ENCODE results near the gene TECR. TPM values are rescaled to one million over a fixed set of nuclear protein-coding genes. Genes with fewer than 3 reads are reported as not detected.
A peak's percentile ranks its signal among the peaks of the same experiment; 100 is the strongest.
"Not testable (repeated sequence)": the region's sequence is repeated elsewhere in the genome, so short reads cannot be mapped to it uniquely, and the experiment has no call there.

The TECR gene
- total and polyA plus RNA-seq, 9 of the 15 experiments (the other 6 are each of a cell fraction or from before 2014, with no cell fraction given) = 29.3 to 211 (median 81.4) TPM

GRCh38 chr19:14550201-14550754, 20.9 kb downstream of the TECR start (continued):
- TF ChIP-seq ZNF766 (CRISPR knock-in tag; conservative IDR thresholded peaks at IDR 0.05) = no peak
- TF ChIP-seq TFAP4 (CRISPR knock-in tag; IDR thresholded peaks at IDR 0.05; ENCODE audit: borderline replicate concordance) = 0 out of 2 replicates have a peak, but pooled peaks have one; percentile 24
- no peak for TF ChIP-seq ZNF143 (CRISPR knock-in tag; IDR thresholded peaks at IDR 0.05)

GRCh38 chr19:14551134-14552005, 22.0 kb downstream of the TECR start:
- H3K4me2 ChIP-seq (ENCODE audit: insufficient read depth, low read length) = peak overlapping the region; percentile 59
- peak in 1 of 2 experiments; percentile 30; a peak in 1 of 4 replicates for TF ChIP-seq RCOR1 (IDR thresholded peaks at IDR 0.05; ENCODE audit: borderline replicate concordance in 1 of 2, low read depth in 2 of 2, low read length in 2 of 2)
- 0 out of 2 replicates have a peak, but pooled peaks have one; percentile 26 for TF ChIP-seq CBFB (CRISPR knock-in tag; IDR thresholded peaks at IDR 0.05)
- TF ChIP-seq CXXC5 (CRISPR knock-in tag; IDR thresholded peaks at IDR 0.05) = peak; percentile 27; the same call in 1 of the 2 replicates
- 0 out of 4 replicates have a peak, but pooled peaks of 1 of the 2 experiments have one; percentile 46 for TF ChIP-seq CSDE1 (IDR thresholded peaks at IDR 0.05)
- TF ChIP-seq HMBOX1 (IDR thresholded peaks at IDR 0.05) = peak; percentile 66
- TF ChIP-seq NR2C1 (IDR thresholded peaks at IDR 0.05) = 0 out of 2 replicates have a peak, but pooled peaks have one; percentile 10
- not testable (repeated sequence) for TF ChIP-seq NR2C1 (tag; IDR thresholded peaks at IDR 0.05)
- TF ChIP-seq CC2D1A (IDR thresholded peaks at IDR 0.05) = peak; percentile 54; the same call in 1 of the 2 replicates

More at GRCh38 chr19:14551134-14552005, 22.0 kb downstream of the TECR start:
- BruUV-seq (replicated peaks); in situ Hi-C loops (cut with MboI); H3K27me3 ChIP-seq (ENCODE audit: control insufficient read depth in 2 of 2, insufficient read depth in 2 of 2, low read length in 2 of 2); H3K4me3 ChIP-seq; H3K9me1 ChIP-seq (ENCODE audit: control insufficient read depth, insufficient read depth, low read length); H3K9me3 ChIP-seq (replicated peaks; ENCODE audit: control insufficient read depth, insufficient read depth, low read depth, low read length); H4K20me1 ChIP-seq (replicated peaks; ENCODE audit: control insufficient read depth, insufficient read depth, low read length); H2AFZ ChIP-seq (ENCODE audit: low read depth, low read length): not testable (repeated sequence)
- Histone ChIP-seq H3K9ac (ENCODE audit: insufficient read depth in 1 of 2, low read depth in 2 of 2, low read length in 2 of 2) (peak overlapping the region in 1 of 2 experiments; percentile 88; a peak in 2 of 4 replicates), H3K4me1 (replicated peaks in 1 of 2; ENCODE audit: control insufficient read depth in 2 of 2, insufficient read depth in 2 of 2, low read length in 2 of 2) (peaks cover 29 to 57% of the 10 kb centered on the region in 2 experiments), H3K36me3 (ENCODE audit: control insufficient read depth, insufficient read depth, low read length) (peaks cover 23% of the 10 kb centered on the region; the same call in 2 of the 3 replicates), H3K27ac (ENCODE audit: extremely low read depth, low read depth, low read length) (peak overlapping the region; percentile 69; the same call in 2 of the 3 replicates), H3K79me2 (ENCODE audit: control insufficient read depth, insufficient read depth, low read length) (peaks cover 69% of the 10 kb centered on the region)
- peak; percentile 92 for FAIRE-seq
- POLR2A ChIA-PET = interaction anchor here (0.6 to 1.9 kb wide), 4 partner anchors 9 to 39 kb away, joined by 3 to 7 read pairs (median 5); partner anchors contain the start of gene DNAJB1
- ATAC-seq = peak; percentile 92
- intact Hi-C loops (cut with micrococcal nuclease) = loop anchor here (1.0 to 10.0 kb wide), 4 partner anchors 15 to 117 kb away; partner anchors contain the start of genes DNAJB1 and PKN1
- peak; percentile 57 to 85 (median 66) for DNase-seq (ENCODE audit: extremely low read depth in 1 of 4, low spot score in 3 of 4)
- CTCF ChIA-PET (ENCODE audit: low intra/inter-chr PET ratio) = interaction anchor here (1.6 kb wide), 1 partner anchor 46 kb away, joined by 6 read pairs; no protein-coding TSS in a partner anchor
- WGBS (ENCODE audit: insufficient coverage, low coverage, missing lambda C conversion rate) = 19% methylated on average over 12 of the region's 12 CpGs
